ENCODE results near the gene IQCN. TPM values are rescaled to one million over a fixed set of nuclear protein-coding genes. Genes with fewer than 3 reads are reported as not detected.

The IQCN gene
- total and polyA plus RNA-seq, 2 of the 4 experiments (the other 2 are of a cell fraction) = 0.18 to 0.67 TPM

- TF ChIP-seq CTCF (conservative IDR thresholded peaks at IDR 0.05; ENCODE audit: low read depth, low read length) (peak; percentile 28; the same call in 1 of the 2 replicates), FOS (IDR thresholded peaks at IDR 0.05; ENCODE audit: low read depth, low read length) (no peak), CHD1 (IDR thresholded peaks at IDR 0.05; ENCODE audit: low read depth, low read length) (no peak), MXI1 (IDR thresholded peaks at IDR 0.05; ENCODE audit: borderline replicate concordance, low read depth, low read length) (no peak), NFE2L2 (IDR thresholded peaks at IDR 0.05; ENCODE audit: low read depth, low read length) (no peak)
These were observed 48.1 kb upstream of the IQCN start (continued) for GRCh38 chr19:18322318-18322758.

Data from IMR-90 (cell line).